ENCODE measurements around the gene SLC5A2.
"Not testable (repeated sequence)": the region's sequence is repeated elsewhere in the genome, so short reads cannot be mapped to it uniquely, and the experiment has no call there.

Gene SLC5A2

GRCh38 chr16:31484048-31484447 is 1.1 kb downstream of the SLC5A2 start:
- H4K8ac ChIP-seq (ENCODE audit: low read depth, low read length); H2BK15ac ChIP-seq (replicated peaks; ENCODE audit: low read depth); H3K4ac ChIP-seq (ENCODE audit: low read depth, low read length); H2BK5ac ChIP-seq (ENCODE audit: low read length); DNase-seq; H3K18ac ChIP-seq (ENCODE audit: low read length); H3K36me3 ChIP-seq (ENCODE audit: control insufficient read depth, insufficient read depth, low read length); H4K5ac ChIP-seq (ENCODE audit: low read length); H3K23ac ChIP-seq (ENCODE audit: low read length); H3K79me2 ChIP-seq (ENCODE audit: control insufficient read depth, insufficient read depth, low read length); H3K27ac ChIP-seq (ENCODE audit: low read depth, low read length); H3K4me1 ChIP-seq (ENCODE audit: control insufficient read depth, low read depth, low read length); H2AK5ac ChIP-seq (ENCODE audit: low read length); H3K4me3 ChIP-seq (ENCODE audit: low read length); H2BK120ac ChIP-seq (ENCODE audit: low read depth, low read length); H3K9ac ChIP-seq (ENCODE audit: low read length); H3K79me1 ChIP-seq (ENCODE audit: low read length); H3K4me2 ChIP-seq (ENCODE audit: low read length); H3K56ac ChIP-seq (ENCODE audit: low read length): not testable (repeated sequence)
- no CpG with 5 or more reads among the region's 4 CpGs for WGBS (ENCODE audit: extremely low coverage, insufficient coverage, low lambda C conversion rate)
- H3K27me3 ChIP-seq (ENCODE audit: insufficient read depth, low read length, poor library complexity) = peaks cover 12% of the 10 kb centered on the region

- no CpG with 5 or more reads among the region's 14 CpGs for WGBS (ENCODE audit: extremely low coverage, insufficient coverage, low lambda C conversion rate)
- DNase-seq = peak; percentile 27
- Histone ChIP-seq H3K4me1 (ENCODE audit: control insufficient read depth, low read depth, low read length) (no peaks in the 10 kb centered on the region), H3K27me3 (ENCODE audit: insufficient read depth, low read length, poor library complexity) (peaks cover 12% of the 10 kb centered on the region), H2AK5ac (ENCODE audit: low read length) (no peak overlapping the region), H3K56ac (ENCODE audit: low read length) (peak overlapping the region; percentile 44), H4K8ac (ENCODE audit: low read depth, low read length) (no peak overlapping the region), H2BK120ac (ENCODE audit: low read depth, low read length) (no peak overlapping the region), H3K79me1 (ENCODE audit: low read length) (no peaks in the 10 kb centered on the region), H2BK5ac (ENCODE audit: low read length) (no peak overlapping the region), H4K5ac (ENCODE audit: low read length) (no peak overlapping the region), H3K9ac (ENCODE audit: low read length) (no peak overlapping the region), H3K27ac (ENCODE audit: low read depth, low read length) (no peak overlapping the region), H2BK15ac (replicated peaks; ENCODE audit: low read depth) (no peak overlapping the region), H3K4ac (ENCODE audit: low read depth, low read length) (no peak overlapping the region), H3K79me2 (ENCODE audit: control insufficient read depth, insufficient read depth, low read length) (no peaks in the 10 kb centered on the region), H3K23ac (ENCODE audit: low read length) (no peak overlapping the region), H3K36me3 (ENCODE audit: control insufficient read depth, insufficient read depth, low read length) (no peaks in the 10 kb centered on the region), H3K4me3 (ENCODE audit: low read length) (no peak overlapping the region), H3K4me2 (ENCODE audit: low read length) (no peak overlapping the region), H3K18ac (ENCODE audit: low read length) (no peak overlapping the region)
These were observed 1.7 kb downstream of the SLC5A2 start for GRCh38 chr16:31484491-31485171.

- Histone ChIP-seq H2BK5ac (ENCODE audit: low read length) (no peak overlapping the region), H3K79me1 (ENCODE audit: low read length) (no peaks in the 10 kb centered on the region), H3K56ac (ENCODE audit: low read length) (no peak overlapping the region), H3K23ac (ENCODE audit: low read length) (no peak overlapping the region), H4K8ac (ENCODE audit: low read depth, low read length) (no peak overlapping the region), H3K27me3 (ENCODE audit: insufficient read depth, low read length, poor library complexity) (peaks cover 12% of the 10 kb centered on the region), H2BK15ac (replicated peaks; ENCODE audit: low read depth) (no peak overlapping the region), H2BK120ac (ENCODE audit: low read depth, low read length) (no peak overlapping the region), H3K18ac (ENCODE audit: low read length) (no peak overlapping the region), H3K4me2 (ENCODE audit: low read length) (no peak overlapping the region), H3K36me3 (ENCODE audit: control insufficient read depth, insufficient read depth, low read length) (no peaks in the 10 kb centered on the region), H3K79me2 (ENCODE audit: control insufficient read depth, insufficient read depth, low read length) (no peaks in the 10 kb centered on the region), H3K4me3 (ENCODE audit: low read length) (no peak overlapping the region), H2AK5ac (ENCODE audit: low read length) (no peak overlapping the region), H4K5ac (ENCODE audit: low read length) (no peak overlapping the region), H3K27ac (ENCODE audit: low read depth, low read length) (no peak overlapping the region), H3K4me1 (ENCODE audit: control insufficient read depth, low read depth, low read length) (no peaks in the 10 kb centered on the region), H3K4ac (ENCODE audit: low read depth, low read length) (no peak overlapping the region), H3K9ac (ENCODE audit: low read length) (no peak overlapping the region)
- DNase-seq = no peak
- WGBS (ENCODE audit: extremely low coverage, insufficient coverage, low lambda C conversion rate) = no CpG with 5 or more reads among the region's 17 CpGs
These were observed 2.6 kb downstream of the SLC5A2 start for GRCh38 chr16:31485571-31485970.

GRCh38 chr16:31486045-31486444 is 3.1 kb downstream of the SLC5A2 start:
- H3K27me3 ChIP-seq (ENCODE audit: insufficient read depth, low read length, poor library complexity) = peaks cover 12% of the 10 kb centered on the region

DNA sequence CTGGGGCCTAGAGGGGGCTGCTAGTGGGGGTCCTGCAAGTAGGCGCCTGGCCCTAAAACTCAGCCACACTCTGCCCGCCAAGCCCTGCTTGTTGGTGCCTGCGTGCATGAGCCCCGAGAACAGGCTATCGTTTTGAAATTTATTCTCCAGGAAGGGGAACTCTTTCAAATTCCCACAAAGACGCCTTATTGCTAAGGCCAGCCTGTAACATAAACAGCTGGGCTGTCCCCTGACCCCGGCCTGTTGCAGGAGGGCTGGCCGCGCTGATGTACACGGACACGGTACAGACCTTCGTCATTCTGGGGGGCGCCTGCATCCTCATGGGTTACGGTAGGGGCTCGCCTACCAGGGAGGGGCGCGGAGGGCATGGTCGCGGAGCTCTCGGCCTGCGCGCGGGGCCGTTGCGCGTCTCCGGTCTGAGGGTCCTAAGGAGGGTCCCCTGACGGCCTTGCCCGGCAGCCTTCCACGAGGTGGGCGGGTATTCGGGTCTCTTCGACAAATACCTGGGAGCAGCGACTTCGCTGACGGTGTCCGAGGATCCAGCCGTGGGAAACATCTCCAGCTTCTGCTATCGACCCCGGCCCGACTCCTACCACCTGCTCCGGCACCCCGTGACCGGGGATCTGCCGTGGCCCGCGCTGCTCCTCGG is 4.3 kb downstream of the SLC5A2 start:
- Histone ChIP-seq H3K79me1 (ENCODE audit: low read length) (no peaks in the 10 kb centered on the region), H2BK120ac (ENCODE audit: low read depth, low read length) (no peak overlapping the region), H3K4me2 (ENCODE audit: low read length) (peak overlapping the region; percentile 85), H3K79me2 (ENCODE audit: control insufficient read depth, insufficient read depth, low read length) (no peaks in the 10 kb centered on the region), H2BK5ac (ENCODE audit: low read length) (no peak overlapping the region), H3K4ac (ENCODE audit: low read depth, low read length) (no peak overlapping the region), H3K4me1 (ENCODE audit: control insufficient read depth, low read depth, low read length) (no peaks in the 10 kb centered on the region), H3K23ac (ENCODE audit: low read length) (no peak overlapping the region), H4K8ac (ENCODE audit: low read depth, low read length) (no peak overlapping the region), H2BK15ac (replicated peaks; ENCODE audit: low read depth) (no peak overlapping the region), H4K5ac (ENCODE audit: low read length) (no peak overlapping the region), H3K27ac (ENCODE audit: low read depth, low read length) (no peak overlapping the region), H3K36me3 (ENCODE audit: control insufficient read depth, insufficient read depth, low read length) (no peaks in the 10 kb centered on the region), H3K56ac (ENCODE audit: low read length) (peak overlapping the region; percentile 30), H3K4me3 (ENCODE audit: low read length) (no peak overlapping the region), H3K18ac (ENCODE audit: low read length) (no peak overlapping the region), H3K9ac (ENCODE audit: low read length) (no peak overlapping the region), H3K27me3 (ENCODE audit: insufficient read depth, low read length, poor library complexity) (peaks cover 12% of the 10 kb centered on the region), H2AK5ac (ENCODE audit: low read length) (no peak overlapping the region)
- no peak for DNase-seq
- no CpG with 5 or more reads among the region's 48 CpGs for WGBS (ENCODE audit: extremely low coverage, insufficient coverage, low lambda C conversion rate)

More at GRCh38 chr16:31486045-31486444, 3.1 kb downstream of the SLC5A2 start:
- Histone ChIP-seq H3K9ac (ENCODE audit: low read length) (no peak overlapping the region), H4K8ac (ENCODE audit: low read depth, low read length) (no peak overlapping the region), H3K23ac (ENCODE audit: low read length) (no peak overlapping the region), H4K5ac (ENCODE audit: low read length) (no peak overlapping the region), H2BK5ac (ENCODE audit: low read length) (no peak overlapping the region), H3K18ac (ENCODE audit: low read length) (no peak overlapping the region), H3K4ac (ENCODE audit: low read depth, low read length) (no peak overlapping the region), H3K79me2 (ENCODE audit: control insufficient read depth, insufficient read depth, low read length) (no peaks in the 10 kb centered on the region), H2BK15ac (replicated peaks; ENCODE audit: low read depth) (no peak overlapping the region), H3K56ac (ENCODE audit: low read length) (no peak overlapping the region), H3K27ac (ENCODE audit: low read depth, low read length) (no peak overlapping the region), H3K4me1 (ENCODE audit: control insufficient read depth, low read depth, low read length) (no peaks in the 10 kb centered on the region), H3K36me3 (ENCODE audit: control insufficient read depth, insufficient read depth, low read length) (no peaks in the 10 kb centered on the region), H3K4me2 (ENCODE audit: low read length) (no peak overlapping the region), H2AK5ac (ENCODE audit: low read length) (no peak overlapping the region), H3K4me3 (ENCODE audit: low read length) (no peak overlapping the region), H3K79me1 (ENCODE audit: low read length) (no peaks in the 10 kb centered on the region), H2BK120ac (ENCODE audit: low read depth, low read length) (no peak overlapping the region)
- no peak for DNase-seq
- no CpG with 5 or more reads among the region's 5 CpGs for WGBS (ENCODE audit: extremely low coverage, insufficient coverage, low lambda C conversion rate)
